GM23248 (cell line): ENCODE results near the gene RPIA. TPM values are rescaled to one million over a fixed set of nuclear protein-coding genes. Genes with fewer than 3 reads are reported as not detected.
A peak's percentile ranks its signal among the peaks of the same experiment; 100 is the strongest.
"Not testable (repeated sequence)": the region's sequence is repeated elsewhere in the genome, so short reads cannot be mapped to it uniquely, and the experiment has no call there.

Experiments used
- DNase-seq: peaks from one replicate; pipeline ENCODE4 v3.0.0-alpha.2; 2015
- H2AFZ ChIP-seq: fragments of 200-600 bp; sonication (generic); 2 replicates; pipeline ENCODE4 v1.6.1; 2016; ENCODE audit warnings: antibody characterized with exemption
- H3F3A ChIP-seq: fragments of 200-600 bp; sonication (generic); 2 replicates; pipeline ENCODE4 v1.6.1; 2016; ENCODE audit warnings: mild to moderate bottlenecking, antibody characterized with exemption, mixed run types; ENCODE audit not compliant: insufficient read depth
- H3K27ac ChIP-seq: fragments of 200-600 bp; sonication (generic); 2 replicates; pipeline ENCODE4 v1.5.1; 2016; ENCODE audit warnings: mild to moderate bottlenecking
- H3K27me3 ChIP-seq: fragments of 200-600 bp; sonication (generic); replicated peaks from 2 replicates; pipeline ENCODE4 v1.6.1; 2016; ENCODE audit warnings: mild to moderate bottlenecking; ENCODE audit not compliant: insufficient read depth
- H3K36me3 ChIP-seq: fragments of 200-600 bp; sonication (generic); 2 replicates; pipeline ENCODE4 v1.6.1; 2016; ENCODE audit warnings: low read depth, mild to moderate bottlenecking
- H3K4me1 ChIP-seq: fragments of 200-600 bp; sonication (generic); 2 replicates; pipeline ENCODE4 v1.6.1; 2016; ENCODE audit warnings: mild to moderate bottlenecking; ENCODE audit not compliant: insufficient read depth
- H3K4me2 ChIP-seq: fragments of 200-600 bp; sonication (generic); one replicate; pipeline ENCODE4 v1.6.1; 2016; ENCODE audit warnings: mild to moderate bottlenecking; ENCODE audit not compliant: unreplicated experiment
- H3K4me3 ChIP-seq: fragments of 200-600 bp; sonication (generic); 2 replicates; pipeline ENCODE4 v1.5.1; 2016; ENCODE audit warnings: mild to moderate bottlenecking
- H3K79me2 ChIP-seq: fragments of 200-600 bp; sonication (generic); 2 replicates; pipeline ENCODE4 v1.6.1; 2016; ENCODE audit warnings: mild to moderate bottlenecking; ENCODE audit not compliant: insufficient read depth
- H3K9ac ChIP-seq: fragments of 200-600 bp; sonication (generic); 2 replicates; pipeline ENCODE4 v1.6.1; 2016; ENCODE audit warnings: mild to moderate bottlenecking
- H3K9me2 ChIP-seq: fragments of 200-600 bp; sonication (generic); 2 replicates; pipeline ENCODE4 v1.6.1; 2016; ENCODE audit warnings: mixed run types, mild to moderate bottlenecking, moderate library complexity; ENCODE audit not compliant: insufficient read depth
- H3K9me3 ChIP-seq: fragments of 200-600 bp; sonication (generic); one replicate; pipeline ENCODE4 v1.6.1; 2017; ENCODE audit warnings: low read depth
- H4K20me1 ChIP-seq: fragments of 200-600 bp; sonication (generic); 2 replicates; pipeline ENCODE4 v1.6.0; 2016; ENCODE audit not compliant: insufficient read depth
- EZH2 ChIP-seq: fragments of 200-600 bp; sonication (generic); IDR thresholded peaks from 2 replicates; pipeline ENCODE4 v1.6.1; 2018; ENCODE audit warnings: antibody characterized with exemption, mild to moderate bottlenecking; ENCODE audit not compliant: insufficient read depth, poor library complexity, severe bottlenecking
- EZH2phosphoT487 ChIP-seq: fragments of 200-600 bp; sonication (generic); IDR thresholded peaks from 2 replicates; pipeline ENCODE4 v1.6.1; 2018; ENCODE audit warnings: antibody characterized with exemption, moderate library complexity, mild to moderate bottlenecking, low read depth; ENCODE audit not compliant: insufficient read depth
- WGBS, 2 experiments: methylation state at CpG; one replicate each; pipeline ENCODE4 v1.1.6; 2015 to 2017; ENCODE audit warnings: low lambda C conversion rate in 2 of 2, low coverage in 1 of 2; ENCODE audit errors: missing lambda C conversion rate in 2 of 2; 5-methylcytosine and 5-hydroxymethylcytosine counted together
- in situ Hi-C: fragments of 300-500 bp; cut with MboI; formaldehyde crosslinking; loops from 2 replicates; pipeline ENCODE4 v1.15.0; 2020
- polyA plus RNA-seq: library from polyadenylated mRNA; unstranded; fragments of >200 nt; fragmentation: Nextera tagmentation; extraction: Ambion mirVana; gene quantifications from 2 replicates; pipeline ENCODE4 v1.2.1, GENCODE V29; 2016
- total RNA-seq: library from RNA; depleted of rRNA; stranded (reverse); fragments of >200 nt; shearing (Covaris generic); gene quantifications from 2 replicates; pipeline ENCODE4 v1.2.3, GENCODE V29; 2014; rRNA removed

Gene RPIA
- total RNA-seq (3.0 and 5.8 TPM in 2 replicates), polyA plus RNA-seq (9.2 and 10.6 TPM in 2 replicates)

DNA sequence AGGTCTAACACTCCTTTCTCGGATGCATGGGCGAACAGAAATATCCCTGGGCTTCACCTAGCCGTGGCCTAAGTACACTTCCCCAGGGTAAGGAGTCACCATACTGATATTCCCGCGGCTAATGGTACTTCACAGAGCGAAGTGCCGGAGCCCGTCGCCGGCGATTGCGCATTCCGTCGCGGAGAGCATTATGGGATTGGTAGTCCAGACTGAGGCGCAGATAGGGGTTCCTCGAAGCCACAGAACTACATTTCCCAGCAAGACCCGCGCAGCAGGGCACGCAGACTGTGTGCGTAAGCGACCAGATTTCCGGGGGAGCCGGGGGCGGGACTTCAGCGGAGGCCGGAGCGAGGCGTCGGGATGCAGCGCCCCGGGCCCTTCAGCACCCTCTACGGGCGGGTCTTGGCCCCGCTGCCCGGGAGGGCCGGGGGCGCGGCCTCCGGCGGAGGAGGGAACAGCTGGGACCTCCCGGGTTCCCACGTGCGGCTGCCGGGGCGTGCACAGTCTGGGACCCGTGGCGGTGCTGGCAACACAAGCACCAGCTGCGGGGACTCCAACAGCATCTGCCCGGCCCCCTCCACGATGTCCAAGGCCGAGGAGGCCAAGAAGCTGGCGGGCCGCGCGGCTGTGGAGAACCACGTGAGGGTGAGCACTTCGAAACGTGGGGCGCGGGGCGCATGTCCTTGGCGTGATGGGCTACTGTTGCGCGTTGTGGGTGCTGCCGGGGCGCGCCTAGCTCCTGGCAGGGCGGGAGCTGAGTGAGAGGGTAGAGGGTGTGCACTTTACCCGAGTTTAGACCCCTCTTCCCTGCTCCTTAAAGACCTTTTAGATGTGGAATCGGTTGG, at the start of gene RPIA:
Gene RPIA, plus strand, starts transcription at position 335 of the 845 bp plus-strand sequence. Its CDS starts 26 bp downstream, at position 361.
- TF ChIP-seq EZH2 (no peak), EZH2phosphoT487 (no peak)
- Histone ChIP-seq H3K4me1 (peaks cover 7% of the 10 kb centered on the region), H2AFZ (peak within 1 kb of the TSS; percentile 98), H3K9me2 (no peaks in the 10 kb centered on the region), H3K4me2 (peak within 1 kb of the TSS; percentile 92), H3K27me3 (no peaks in the 10 kb centered on the region), H3K4me3 (peak within 1 kb of the TSS; percentile 89), H4K20me1 (no peaks in the 10 kb centered on the region), H3K36me3 (no peaks in the 10 kb centered on the region), H3K27ac (peak within 1 kb of the TSS; percentile 45), H3K9me3 (no peaks in the 10 kb centered on the region), H3K9ac (peak within 1 kb of the TSS; percentile 84), H3K79me2 (peaks cover 57% of the 10 kb centered on the region), H3F3A (no peaks in the 10 kb centered on the region)
- 0 to 4% methylated on average over 48 to 70 of the region's 71 CpGs for WGBS, 2 experiments
- DNase-seq: peak; percentile 99
- in situ Hi-C loops: loop anchor here (25.0 kb wide), 1 partner anchor 504 kb away; no protein-coding TSS in a partner anchor

DNA sequence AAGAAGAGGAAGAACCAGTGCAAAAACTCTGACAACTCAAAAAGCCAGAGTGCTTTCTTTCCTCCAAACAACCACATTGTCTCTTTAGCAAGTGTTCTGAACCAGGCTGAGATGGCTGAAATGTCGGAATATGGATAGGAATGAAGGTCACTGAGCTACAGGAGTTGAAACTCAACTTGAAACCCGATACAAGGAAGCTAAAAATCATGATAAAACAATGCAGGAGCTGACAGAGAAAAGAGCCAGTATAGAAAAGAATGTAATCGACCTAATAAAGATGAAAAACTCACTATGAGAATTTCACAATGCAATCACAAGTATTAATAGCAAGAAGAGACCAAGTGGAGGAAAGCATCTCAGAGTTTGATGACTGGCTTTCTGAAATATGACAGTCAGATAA, 49.2 kb upstream of the RPIA start:
- H2AFZ ChIP-seq: no peak overlapping the region
- peaks cover 9% of the 10 kb centered on the region for H3K4me1 ChIP-seq
- H3K27me3 ChIP-seq: peaks cover 55% of the 10 kb centered on the region
- no peak overlapping the region for H3K4me2 ChIP-seq
- no peak overlapping the region for H3K9ac ChIP-seq
- TF ChIP-seq EZH2phosphoT487 (no peak), EZH2 (no peak)
- no peaks in the 10 kb centered on the region for H4K20me1 ChIP-seq
- no peaks in the 10 kb centered on the region for H3K9me2 ChIP-seq
- no peaks in the 10 kb centered on the region for H3K36me3 ChIP-seq
- H3K79me2 ChIP-seq: no peaks in the 10 kb centered on the region
- no peaks in the 10 kb centered on the region for H3K9me3 ChIP-seq
- DNase-seq: no peak
- peaks cover 12% of the 10 kb centered on the region; the same call in 1 of the 2 replicates for H3F3A ChIP-seq
- in situ Hi-C loops: no loop called here
- H3K27ac ChIP-seq: no peak overlapping the region
- no peak overlapping the region for H3K4me3 ChIP-seq
- 50 to 57% methylated on average over 3 of the region's 3 CpGs for WGBS, 2 experiments

DNA sequence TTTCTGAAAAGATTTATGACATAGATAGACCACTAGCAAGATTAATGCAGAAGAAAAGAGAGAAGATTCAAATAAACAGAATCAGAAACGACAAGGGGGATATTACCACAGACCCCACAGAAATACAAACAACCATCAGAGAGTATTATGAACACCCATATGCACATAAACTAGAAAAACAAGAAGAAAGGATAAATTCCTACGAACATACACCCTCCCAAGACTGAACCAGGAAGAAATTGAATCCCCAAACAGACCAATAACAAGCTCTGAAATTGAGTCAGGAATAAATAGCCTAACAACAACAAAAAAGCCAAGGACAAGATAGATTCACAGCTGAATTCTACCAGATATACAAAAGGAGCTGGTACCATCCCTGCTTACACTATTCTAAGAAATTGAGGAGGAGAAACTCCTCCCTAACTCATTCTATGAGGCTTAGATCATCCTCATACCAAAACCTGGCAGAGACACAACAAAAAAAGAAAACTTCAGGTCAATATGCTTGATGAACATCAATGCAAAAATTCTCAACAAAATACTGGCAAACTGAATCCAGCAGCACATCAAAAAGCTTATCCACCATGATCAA, 46.1 kb upstream of the RPIA start:
- H3K27ac ChIP-seq, H3K4me2 ChIP-seq, in situ Hi-C loops, H3K4me1 ChIP-seq, H3K4me3 ChIP-seq, H3K36me3 ChIP-seq, H3K79me2 ChIP-seq, DNase-seq, H4K20me1 ChIP-seq, H3K9ac ChIP-seq, H2AFZ ChIP-seq, H3K9me3 ChIP-seq, H3F3A ChIP-seq, H3K9me2 ChIP-seq: not testable (repeated sequence)
- WGBS, 2 experiments: 66 to 68% methylated on average over 2 of the region's 2 CpGs
- H3K27me3 ChIP-seq: peaks cover 37% of the 10 kb centered on the region

DNA sequence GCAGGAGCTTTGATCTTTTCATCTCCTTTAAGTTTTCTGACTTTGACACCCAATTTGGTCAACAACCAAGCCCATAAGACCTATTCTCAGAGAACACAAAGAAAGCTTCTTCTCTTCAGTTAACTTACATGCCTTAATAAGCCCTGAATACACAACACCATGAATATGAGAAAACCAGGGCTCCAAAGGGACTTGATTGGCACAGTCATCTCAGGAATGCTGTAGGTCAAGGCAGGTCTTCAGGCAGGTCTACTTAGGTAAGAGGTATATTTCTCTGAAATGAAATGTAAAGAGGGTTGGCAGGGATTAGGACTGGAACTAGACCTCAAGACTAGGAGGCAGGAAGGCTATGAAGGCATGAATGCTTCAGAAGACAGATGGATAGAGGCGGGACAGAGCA, 39.8 kb upstream of the RPIA start:
- H3K4me2 ChIP-seq: no peak overlapping the region
- peaks cover 22% of the 10 kb centered on the region for H3F3A ChIP-seq
- H3K9me2 ChIP-seq: no peaks in the 10 kb centered on the region
- WGBS, 2 experiments: 81 to 88% methylated on average over 1 of the region's 1 CpG
- TF ChIP-seq EZH2 (no peak), EZH2phosphoT487 (no peak)
- in situ Hi-C loops: no loop called here
- no peak overlapping the region for H2AFZ ChIP-seq
- H3K9me3 ChIP-seq: no peaks in the 10 kb centered on the region
- H3K4me3 ChIP-seq: no peak overlapping the region
- H3K27ac ChIP-seq: no peak overlapping the region
- peaks cover 6% of the 10 kb centered on the region for H3K4me1 ChIP-seq
- H4K20me1 ChIP-seq: no peaks in the 10 kb centered on the region
- peaks cover 6% of the 10 kb centered on the region; the same call in 1 of the 2 replicates for H3K27me3 ChIP-seq
- H3K36me3 ChIP-seq: no peaks in the 10 kb centered on the region
- H3K79me2 ChIP-seq: no peaks in the 10 kb centered on the region
- DNase-seq: no peak
- no peak overlapping the region for H3K9ac ChIP-seq
